Stimulated activated CD8-positive, alpha-beta memory T cell treated with anti-CD3 and anti-CD28 coated beads, Interleukin-7, amount 100 ng/mL, for 48 hours (primary cell): Measurements from ENCODE around the gene TESMIN.

Experiments used
- DNase-seq, 2 donors: peaks; one replicate each; pipeline ENCODE4 v3.0.0-alpha.2; 2020; ENCODE audit warnings: low read depth in 1 of 2; ENCODE audit errors: extremely low read depth in 1 of 2

TESMIN gene

GRCh38 chr11:68714060-68714856 lies 37.1 kb downstream of the TESMIN start:
- DNase-seq = no peak

DNA sequence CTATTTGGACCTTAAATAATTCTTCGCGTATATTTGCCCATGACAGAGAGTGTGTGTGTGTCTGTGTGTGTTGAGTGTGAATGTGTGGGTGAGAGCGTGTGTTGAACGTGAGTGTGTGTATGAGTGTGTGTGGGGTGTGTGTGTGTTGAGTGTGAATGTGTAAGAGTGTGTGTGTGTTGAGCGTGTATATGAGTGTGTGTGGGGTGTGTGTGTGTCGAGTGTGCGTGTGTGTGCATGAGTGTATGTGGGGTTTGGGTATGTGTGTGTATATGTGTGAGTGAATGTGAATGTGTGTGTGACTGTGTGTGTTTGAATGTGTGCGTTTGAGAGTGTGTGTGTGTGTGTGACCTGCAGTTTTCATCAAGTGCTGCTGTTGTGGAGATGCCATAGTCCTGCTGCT lies 40.2 kb downstream of the TESMIN start:
- no peak for DNase-seq

- no peak for DNase-seq
Observed at GRCh38 chr11:68710409-68710808, 40.9 kb downstream of the TESMIN start.

GRCh38 chr11:68709062-68709461 lies 42.3 kb downstream of the TESMIN start:
- no peak for DNase-seq

DNA sequence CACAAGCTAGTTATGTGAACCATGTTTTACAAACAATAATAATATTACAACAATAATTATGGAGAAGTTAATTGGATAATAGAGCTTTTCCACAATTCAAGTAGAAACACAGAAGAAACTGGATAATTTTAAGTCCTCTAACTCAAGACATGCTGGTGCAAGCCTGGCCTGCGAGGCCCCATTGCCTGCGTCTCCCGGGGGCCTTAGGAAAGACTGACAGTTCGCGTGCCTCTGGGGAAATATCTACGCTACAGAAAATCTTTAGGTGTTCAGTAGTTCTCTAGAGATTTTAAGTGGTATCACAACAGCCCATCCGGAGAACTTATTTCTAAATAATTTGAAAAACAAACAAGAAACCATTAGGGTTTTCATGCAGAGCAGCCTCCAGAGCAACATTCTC lies 43.8 kb downstream of the TESMIN start:
- DNase-seq = no peak

DNA sequence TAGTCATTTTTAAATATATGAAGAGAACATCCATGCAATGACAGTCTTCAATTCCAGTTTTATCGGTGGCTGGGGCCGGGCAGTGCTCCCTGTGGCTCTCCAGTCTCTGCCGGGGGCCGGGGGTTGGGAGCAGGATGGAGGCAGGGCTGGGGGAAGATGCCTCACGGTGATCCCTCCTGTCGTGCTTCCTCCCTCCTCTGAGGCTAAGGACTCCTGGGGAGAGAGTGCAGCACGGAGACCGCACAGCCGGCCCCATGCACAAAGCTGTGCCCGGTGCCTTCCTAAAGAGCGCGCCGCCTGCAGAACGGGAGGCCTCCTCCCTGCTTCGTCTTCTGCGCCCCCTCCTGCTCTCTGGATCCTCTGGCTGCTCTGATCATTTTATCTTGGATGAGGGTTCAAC lies 46.4 kb downstream of the TESMIN start:
- no peak for DNase-seq

GRCh38 chr11:68698993-68699392 lies 52.3 kb downstream of the TESMIN start:
- no peak for DNase-seq

GRCh38 chr11:68695531-68695930 lies 55.8 kb downstream of the TESMIN start:
- no peak for DNase-seq

DNA sequence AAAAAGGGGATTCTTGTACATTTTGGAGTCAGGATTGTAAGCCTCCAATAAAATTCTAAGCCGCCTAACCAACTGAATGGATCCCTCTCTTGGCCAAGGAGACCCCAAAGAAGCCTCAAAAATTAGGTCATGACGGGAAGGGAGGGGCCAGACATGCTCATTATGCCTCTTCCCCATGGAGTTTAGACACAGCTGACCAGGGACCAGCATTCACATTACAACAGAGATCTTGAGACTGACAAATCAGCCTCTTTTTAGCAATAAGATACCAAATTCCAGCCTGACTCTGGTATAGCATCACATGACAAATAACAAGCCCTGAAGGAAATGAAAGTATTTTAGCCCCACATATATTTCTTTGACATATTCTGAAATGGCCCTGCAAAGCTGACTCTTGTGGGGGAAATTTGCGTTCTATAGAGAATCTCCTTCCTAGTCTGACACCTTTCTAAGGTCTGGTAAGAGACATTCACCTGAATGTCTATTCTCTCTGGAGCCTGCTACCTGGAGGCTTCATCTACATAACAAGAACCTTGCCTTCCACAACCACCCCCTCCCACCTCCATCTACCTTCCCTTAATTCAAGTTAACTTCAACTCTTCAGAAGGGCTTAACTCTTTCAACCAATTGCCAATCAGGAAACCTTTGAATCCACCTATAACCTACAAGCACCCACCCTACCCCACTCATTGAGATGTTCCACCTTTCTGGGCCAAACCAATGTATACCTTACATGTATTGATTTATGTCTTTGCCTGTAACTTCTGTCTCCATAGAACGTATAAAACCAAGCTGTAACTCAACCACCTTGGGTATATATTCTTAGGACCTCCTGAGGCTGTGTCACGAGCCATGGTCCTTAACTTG lies 56.7 kb downstream of the TESMIN start:
- no peak for DNase-seq

- DNase-seq = no peak
Observed at GRCh38 chr11:68693484-68693882, 57.8 kb downstream of the TESMIN start.

DNA sequence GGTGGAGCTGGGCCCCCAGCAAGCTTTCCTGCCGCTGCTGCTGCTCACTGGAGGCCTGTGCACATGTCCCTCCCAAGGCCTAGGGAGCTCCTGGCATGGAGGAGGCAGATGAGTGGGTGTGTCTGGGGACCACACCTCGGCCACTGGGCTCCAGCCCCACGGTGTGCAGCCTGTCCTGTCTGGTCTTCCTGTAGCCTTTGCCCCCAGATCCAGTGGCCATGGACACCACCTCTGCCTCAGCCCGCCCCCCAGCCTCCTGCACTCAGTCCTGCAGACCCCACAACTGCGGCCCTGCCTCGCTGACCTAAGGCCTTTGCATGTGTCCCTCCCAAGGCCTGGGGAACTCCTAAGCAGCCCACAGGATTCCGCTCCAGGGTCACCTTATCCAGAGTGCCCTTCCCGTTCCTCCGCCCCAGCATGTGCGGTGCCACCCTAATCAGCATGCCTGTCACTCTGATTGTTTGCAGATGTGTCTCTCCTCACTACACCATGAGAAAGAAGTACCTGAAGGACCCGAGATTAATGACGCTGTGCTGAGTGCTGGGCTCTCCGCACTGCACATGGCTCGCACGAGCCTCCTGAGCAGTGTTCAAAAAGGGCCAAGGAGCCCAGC lies 58.3 kb downstream of the TESMIN start:
- no peak for DNase-seq

- no peak for DNase-seq
Observed at GRCh38 chr11:68692115-68692514, 59.2 kb downstream of the TESMIN start.

DNA sequence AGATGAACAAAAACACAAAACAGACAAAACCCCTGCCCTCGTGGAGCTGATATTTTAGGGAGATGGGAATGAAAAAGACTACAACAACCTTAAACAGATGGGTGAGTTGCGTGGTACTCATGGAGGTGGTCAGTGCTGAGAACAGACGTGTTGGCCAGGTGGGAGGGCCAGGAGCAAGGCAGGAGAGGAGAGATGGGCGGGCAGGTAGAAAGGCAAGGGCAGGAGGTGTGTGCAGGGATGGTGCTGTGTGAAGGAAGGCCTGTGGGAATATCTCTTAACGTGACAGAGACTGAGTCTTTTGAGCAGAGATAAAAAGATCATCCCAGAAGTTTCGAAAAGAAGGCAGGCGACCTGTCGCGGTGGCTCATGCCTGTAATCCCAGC lies 59.9 kb downstream of the TESMIN start:
- no peak for DNase-seq

GRCh38 chr11:68690671-68691401 lies 60.5 kb downstream of the TESMIN start:
- no peak for DNase-seq

DNA sequence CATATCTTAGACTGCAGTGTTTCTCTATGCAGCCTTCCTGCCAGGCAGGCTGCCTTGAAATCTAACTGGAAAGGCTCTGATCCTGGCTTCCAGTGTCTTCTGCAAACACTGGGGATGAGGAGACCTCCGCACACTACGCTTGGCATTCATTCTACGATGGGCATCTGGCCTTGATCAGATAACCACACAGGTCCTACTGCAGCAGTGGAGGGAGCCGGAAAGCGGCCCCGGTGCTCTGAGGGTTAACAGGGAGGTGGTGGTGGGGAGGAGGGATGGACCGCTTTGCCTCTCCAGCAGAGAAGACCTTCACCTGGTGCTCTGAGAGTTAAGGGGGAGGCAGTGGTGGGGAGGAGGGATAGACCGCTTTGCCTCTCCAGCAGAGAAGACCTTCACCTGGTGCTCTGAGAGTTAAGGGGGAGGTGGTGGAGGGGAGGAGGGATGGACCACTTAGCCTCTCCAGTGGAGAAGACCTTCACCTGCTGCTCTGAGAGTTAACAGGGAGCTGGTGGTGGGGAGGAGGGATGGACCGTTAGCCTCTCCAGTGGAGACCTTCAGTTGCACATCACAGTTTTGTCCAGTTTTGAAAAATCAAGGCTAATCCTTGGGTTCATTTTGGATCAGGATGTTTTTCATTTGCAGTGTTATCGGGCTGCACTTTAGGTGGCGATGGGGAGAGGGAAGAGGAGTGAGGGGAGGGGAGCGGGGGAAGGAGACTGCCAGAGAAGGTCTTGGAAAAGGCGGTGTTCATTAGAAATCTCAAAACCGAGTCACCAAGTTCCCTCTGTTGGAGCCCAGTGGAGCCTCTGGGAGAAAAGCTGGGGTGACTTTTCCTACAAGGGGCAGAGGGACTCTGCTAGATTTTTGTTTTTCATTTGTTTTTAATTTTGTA lies 61.3 kb downstream of the TESMIN start:
- DNase-seq = no peak

DNA sequence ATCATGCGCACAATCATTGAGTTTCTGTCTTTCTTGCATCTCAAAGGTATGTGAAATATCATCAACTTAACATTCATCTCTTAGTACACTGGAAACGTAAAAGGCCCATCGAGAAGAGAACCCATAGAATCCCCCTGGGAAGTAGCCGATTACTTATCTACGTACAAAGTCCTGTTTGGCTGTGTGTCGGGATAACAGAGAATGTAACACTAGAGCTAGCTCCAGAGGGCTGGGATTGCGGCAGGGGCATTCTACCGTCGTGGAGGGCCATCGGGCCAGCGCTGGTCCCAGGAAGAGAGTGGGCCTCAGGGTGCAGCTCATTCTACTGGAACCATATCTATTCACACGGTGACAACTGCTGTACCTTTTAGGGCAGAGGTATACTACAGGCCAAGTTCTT lies 62.4 kb downstream of the TESMIN start:
- DNase-seq = no peak

GRCh38 chr11:68687986-68688385 lies 63.3 kb downstream of the TESMIN start:
- DNase-seq = no peak

GRCh38 chr11:68687311-68687710 lies 64.0 kb downstream of the TESMIN start:
- no peak for DNase-seq

- no peak for DNase-seq
Observed at GRCh38 chr11:68686486-68686885, 64.8 kb downstream of the TESMIN start.
